Heart left ventricle (tissue), 16 donors: ENCODE data around the gene NDUFB10. TPM values are rescaled to one million over a fixed set of nuclear protein-coding genes. Genes with fewer than 3 reads are reported as not detected.

Experiments used
- ATAC-seq, 4 donors: fragments of 200-7000 bp; cut with Tn5 transposase; one replicate each; pipeline ENCODE4 v1.9.1; 2020 to 2022; ENCODE audit warnings: moderate library complexity in 4 of 4, mild to moderate bottlenecking in 3 of 4, moderate number of reproducible peaks in 1 of 4
- DNase-seq, 5 donors: peaks; one replicate each; pipeline ENCODE4 v3.0.0-alpha.2; 2020
- H3K27ac ChIP-seq, 12 donors: fragments of 200-600 bp; sonication (generic) in 4 of 12; one replicate each; pipeline versions ENCODE4 v1.5.0 to v1.8.0; 2016 to 2022; ENCODE audit warnings: mild to moderate bottlenecking in 2 of 12
- H3K27me3 ChIP-seq, 9 donors: fragments of 200-600 bp; sonication (generic) in 2 of 9; one replicate each; pipeline versions ENCODE4 v1.5.1 to v1.8.0; 2016 to 2022; ENCODE audit warnings: mild to moderate bottlenecking in 3 of 9
- H3K36me3 ChIP-seq, 9 donors: fragments of 200-600 bp; sonication (generic) in 2 of 9; one replicate each; pipeline versions ENCODE4 v1.5.0 to v1.8.0; 2018 to 2022; ENCODE audit warnings: mild to moderate bottlenecking in 2 of 9
- H3K4me1 ChIP-seq, 12 donors: fragments of 200-600 bp; sonication (generic) in 4 of 12; one replicate each; pipeline versions ENCODE4 v1.5.0 to v1.8.0; 2016 to 2022; ENCODE audit warnings: mild to moderate bottlenecking in 3 of 12
- H3K4me3 ChIP-seq, 12 donors: fragments of 200-600 bp; sonication (generic) in 4 of 12; one replicate each; pipeline versions ENCODE4 v1.5.0 to v1.8.0; 2017 to 2022; ENCODE audit warnings: mild to moderate bottlenecking in 9 of 12, moderate library complexity in 4 of 12
- H3K9me3 ChIP-seq, 12 donors: fragments of 200-600 bp; sonication (generic) in 4 of 12; one replicate each; pipeline versions ENCODE4 v1.5.0 to v1.8.0; 2016 to 2022; ENCODE audit warnings: mild to moderate bottlenecking in 1 of 12
- POLR2A ChIP-seq, 2 donors: fragments of 450-650 bp; IDR thresholded peaks; one replicate each; pipeline ENCODE4 v1.6.1; 2017; ENCODE audit warnings: antibody characterized with exemption in 2 of 2, mild to moderate bottlenecking in 2 of 2, moderate library complexity in 2 of 2
- WGBS, 4 donors: extraction: QIAGEN DNeasy Blood & Tissue Kit in 2 of 4; methylation state at CpG; one replicate each; pipeline versions ENCODE4 v1.1.5 to v1.1.7; 2013 to 2018; 5-methylcytosine and 5-hydroxymethylcytosine counted together
- intact Hi-C, 10 donors: fragments of 100-400 bp; cut with DNase I; formaldehyde crosslinking; loops; one replicate each; pipeline versions ENCODE4 v1.11.1 to v1.14.2; 2022
- polyA plus RNA-seq, 2 donors: library from polyadenylated mRNA; stranded (reverse); fragments of 200-250 nt; gene quantifications; one replicate each; pipeline ENCODE4 v1.2.3, GENCODE V29; 2013
- total RNA-seq, 9 donors: library from RNA; depleted of rRNA in 2 of 9; stranded (reverse); fragments of >200 nt in 2 of 9; fragmentation: NEBNext Ultra II Directional in 3 of 9; extraction: Animal tissue kit (Norgen Biotek cat#: 25700) in 3 of 9; gene quantifications; one replicate each; pipeline versions ENCODE4 v1.1.0 to v1.2.4, GENCODE V29; 2016 to 2023
- TF ChIP-seq, protein P1 (sequence below), 12 donors: fragments of 200-600 bp; sonication (generic) in 4 of 12; IDR thresholded peaks; one replicate each; pipeline versions ENCODE4 v1.5.0 to v1.8.0; 2018 to 2022; ENCODE audit warnings: antibody characterized with exemption in 12 of 12, mild to moderate bottlenecking in 5 of 12
- donor health status: ischemic (EF 13 %, LVEDD 7.1; RV severe dilation, severe dysfunction).
- donor health status: healthy with polysubstance abuse.
- donor health status: DM: no; HTN: yes; CAD: no.
- donor health status: DM: no; HTN: no; CAD: no.
- donor health status: ischemic (EF 25% LVEDD 6.9; RV normal size, moderate dysfunction).
- donor health status: ischemic (EF 25% LVEDD 5.7; RV mildly dilated, moderate dysfunction).
- donor health status: healthy.
- donor health status: DM: yes; HTN: yes; CAD: no.
- donor health status: ischemic (EF 35%, LVEDD 5.7; RV mildly dilated, moderate dysfunction).
- donor health status: nonischemic (EF 11% LVEDD 7.7; RV severe dilation, severe dysfunction).
- donor health status: DM: yes; HTN: yes; CAD: no.
- donor health status: PGD.
- donor health status: ischemic (EF 29% LVEDD 5.4; RV normal size, mild dysfunction).
- donor health status: nonischemic (EF 23%, LVEDD 6.1; RV moderate dilation, normal function).

Gene NDUFB10
- total and polyA plus RNA-seq, 11 donors = 316 to 1,618 (median 548) TPM

DNA sequence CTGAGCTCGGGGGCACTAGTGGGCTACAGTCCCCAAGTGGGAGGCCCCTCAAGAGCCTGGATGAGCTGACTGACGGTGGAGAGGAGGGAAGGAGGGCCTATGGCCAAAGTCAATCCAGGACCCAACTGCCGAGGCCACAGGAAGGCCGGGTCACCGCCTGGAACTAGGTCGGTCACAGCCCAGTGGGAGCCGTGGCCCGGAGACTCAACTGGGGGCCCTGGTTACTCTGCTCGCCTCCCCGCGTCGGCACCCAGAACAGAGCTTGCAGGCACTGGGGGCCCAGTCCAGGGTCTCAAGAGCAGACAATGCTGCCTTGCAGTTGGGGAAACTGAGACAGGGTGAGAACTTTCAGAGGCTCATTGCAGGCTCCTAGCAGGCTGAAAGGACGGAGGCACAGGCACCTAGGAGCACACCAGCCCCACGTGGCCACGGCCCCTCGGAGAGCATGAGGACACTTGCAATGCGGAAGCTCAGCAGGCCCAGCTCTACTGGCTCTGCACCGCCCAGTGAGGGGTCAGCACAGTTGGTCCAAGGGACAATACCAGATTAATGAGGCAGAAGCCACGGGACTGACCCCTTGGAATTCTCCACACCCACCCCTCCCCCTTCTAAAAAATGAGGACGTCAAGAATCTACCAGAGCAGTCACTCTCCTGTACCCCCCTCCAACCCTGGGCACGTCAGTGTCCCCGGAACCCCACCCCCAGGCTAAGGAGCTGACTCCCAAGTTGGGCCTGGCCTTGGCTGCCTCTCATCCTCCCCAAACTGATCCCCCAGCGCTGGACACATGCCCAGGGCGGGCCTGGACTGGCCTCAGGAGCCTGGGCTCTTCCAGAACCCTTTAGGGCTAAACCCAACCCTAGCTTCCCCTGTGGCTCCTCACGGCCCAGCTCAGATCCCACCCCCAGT lies 43.4 kb upstream of the NDUFB10 start:
- no peak for TF ChIP-seq POLR2A (IDR thresholded peaks at IDR 0.05)
- TF ChIP-seq, protein P1, sequence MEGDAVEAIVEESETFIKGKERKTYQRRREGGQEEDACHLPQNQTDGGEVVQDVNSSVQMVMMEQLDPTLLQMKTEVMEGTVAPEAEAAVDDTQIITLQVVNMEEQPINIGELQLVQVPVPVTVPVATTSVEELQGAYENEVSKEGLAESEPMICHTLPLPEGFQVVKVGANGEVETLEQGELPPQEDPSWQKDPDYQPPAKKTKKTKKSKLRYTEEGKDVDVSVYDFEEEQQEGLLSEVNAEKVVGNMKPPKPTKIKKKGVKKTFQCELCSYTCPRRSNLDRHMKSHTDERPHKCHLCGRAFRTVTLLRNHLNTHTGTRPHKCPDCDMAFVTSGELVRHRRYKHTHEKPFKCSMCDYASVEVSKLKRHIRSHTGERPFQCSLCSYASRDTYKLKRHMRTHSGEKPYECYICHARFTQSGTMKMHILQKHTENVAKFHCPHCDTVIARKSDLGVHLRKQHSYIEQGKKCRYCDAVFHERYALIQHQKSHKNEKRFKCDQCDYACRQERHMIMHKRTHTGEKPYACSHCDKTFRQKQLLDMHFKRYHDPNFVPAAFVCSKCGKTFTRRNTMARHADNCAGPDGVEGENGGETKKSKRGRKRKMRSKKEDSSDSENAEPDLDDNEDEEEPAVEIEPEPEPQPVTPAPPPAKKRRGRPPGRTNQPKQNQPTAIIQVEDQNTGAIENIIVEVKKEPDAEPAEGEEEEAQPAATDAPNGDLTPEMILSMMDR (IDR thresholded peaks at IDR 0.05) = no peak
- H3K27me3 ChIP-seq = peaks cover 32 to 72% (median 62%) of the 10 kb centered on the region in 9 donors
- WGBS, 4 donors = 58 to 63% (median 59%) methylated on average over 11 to 25 of the region's 25 CpGs
- H3K4me3 ChIP-seq = no peak overlapping the region
- no peaks in the 10 kb centered on the region for H3K9me3 ChIP-seq
- no peaks in the 10 kb centered on the region for H3K36me3 ChIP-seq
- DNase-seq (no peak), ATAC-seq (no peak)
- no peak overlapping the region for H3K27ac ChIP-seq
- H3K4me1 ChIP-seq = peaks cover 0 to 14% (median 0%) of the 10 kb centered on the region in 12 donors
- intact Hi-C loops = loop anchor here in 1 of 10 donors (5.0 kb wide), 1 partner anchor 44 kb away; the partner anchor contains the start of gene MEIOB

- Histone ChIP-seq H3K4me3 (no peak overlapping the region), H3K4me1 (peaks cover 0 to 14% (median 0%) of the 10 kb centered on the region in 12 donors), H3K9me3 (no peaks in the 10 kb centered on the region), H3K27ac (no peak overlapping the region), H3K36me3 (no peaks in the 10 kb centered on the region), H3K27me3 (peaks cover 32 to 78% (median 68%) of the 10 kb centered on the region in 9 donors)
- 5 to 8% (median 7%) methylated on average over 4 to 5 of the region's 5 CpGs for WGBS, 4 donors
- DNase-seq (no peak), ATAC-seq (no peak)
- intact Hi-C loops = loop anchor here in 1 of 10 donors (5.0 kb wide), 1 partner anchor 44 kb away; the partner anchor contains the start of gene MEIOB
- TF ChIP-seq, protein P1 (IDR thresholded peaks at IDR 0.05) = no peak
- TF ChIP-seq POLR2A (IDR thresholded peaks at IDR 0.05) = no peak
These were observed 42.7 kb upstream of the NDUFB10 start for GRCh38 chr16:1916640-1916990.

GRCh38 chr16:1917056-1917664 lies 42.2 kb upstream of the NDUFB10 start:
- H3K9me3 ChIP-seq = no peaks in the 10 kb centered on the region
- TF ChIP-seq POLR2A (IDR thresholded peaks at IDR 0.05) = no peak
- TF ChIP-seq, protein P1 (IDR thresholded peaks at IDR 0.05) = no peak
- no peaks in the 10 kb centered on the region for H3K36me3 ChIP-seq
- 0 to 7% (median 6%) methylated on average over 5 to 22 of the region's 22 CpGs for WGBS, 4 donors
- H3K27ac ChIP-seq = no peak overlapping the region
- ATAC-seq (no peak), DNase-seq (no peak)
- H3K27me3 ChIP-seq = peaks cover 32 to 84% (median 74%) of the 10 kb centered on the region in 9 donors
- H3K4me1 ChIP-seq = peaks cover 0 to 14% (median 0%) of the 10 kb centered on the region in 12 donors
- H3K4me3 ChIP-seq = no peak overlapping the region
- intact Hi-C loops = loop anchor here in 1 of 10 donors (5.0 kb wide), 1 partner anchor 45 kb away; the partner anchor contains the start of gene MEIOB
